Upper lobe of left lung (tissue), 6 donors: ENCODE measurements around the gene SPATA13. TPM values are rescaled to one million over a fixed set of nuclear protein-coding genes. Genes with fewer than 3 reads are reported as not detected.
A peak's percentile ranks its signal among the peaks of the same experiment; 100 is the strongest.

ENCODE experiments used
- ATAC-seq, 2 donors: fragments of 200-7000 bp; cut with Tn5 transposase; one replicate each; pipeline ENCODE4 v1.9.1; 2022; ENCODE audit warnings: mild to moderate bottlenecking in 2 of 2, moderate library complexity in 2 of 2; ENCODE audit not compliant: low FRiP score in 2 of 2
- DNase-seq, 2 donors: peaks; one replicate each; pipeline ENCODE4 v3.0.0-alpha.2; 2019 to 2020
- H3K27ac ChIP-seq, 4 donors: fragments of 200-600 bp; sonication (generic); one replicate each; pipeline ENCODE4 v1.5.1; 2016 to 2019
- H3K27me3 ChIP-seq, 4 donors: fragments of 200-600 bp; sonication (generic); one replicate each; pipeline ENCODE4 v1.5.1; 2017 to 2019
- H3K36me3 ChIP-seq, 4 donors: fragments of 200-600 bp; sonication (generic); one replicate each; pipeline ENCODE4 v1.5.1; 2016 to 2019
- H3K4me1 ChIP-seq, 4 donors: fragments of 200-600 bp; sonication (generic); one replicate each; pipeline ENCODE4 v1.5.1; 2018 to 2019
- H3K4me3 ChIP-seq, 4 donors: fragments of 200-600 bp; sonication (generic); one replicate each; pipeline ENCODE4 v1.5.1; 2017 to 2019; ENCODE audit warnings: mild to moderate bottlenecking in 2 of 4, moderate library complexity in 1 of 4
- H3K9me3 ChIP-seq, 4 donors: fragments of 200-600 bp; sonication (generic); one replicate each; pipeline ENCODE4 v1.5.1; 2018 to 2019
- EP300 ChIP-seq, 4 donors: sonication (generic); formaldehyde crosslinking; IDR thresholded peaks; one replicate each; pipeline ENCODE4 v1.5.1; 2017; ENCODE audit warnings: antibody characterized with exemption in 4 of 4, control low read depth in 2 of 4
- POLR2A ChIP-seq, 4 donors: fragments of 450-650 bp; IDR thresholded peaks; one replicate each; pipeline ENCODE4 v1.5.1; 2016 to 2017; ENCODE audit warnings: antibody characterized with exemption in 4 of 4, mild to moderate bottlenecking in 2 of 4
- POLR2AphosphoS5 ChIP-seq, 2 donors: sonication (generic); formaldehyde crosslinking; IDR thresholded peaks; one replicate each; pipeline ENCODE4 v1.5.1; 2017; ENCODE audit warnings: antibody characterized with exemption in 2 of 2
- WGBS, 2 donors: methylation state at CpG; one replicate each; pipeline ENCODE4 v1.1.5; 2017 to 2018; 5-methylcytosine and 5-hydroxymethylcytosine counted together
- total RNA-seq, 6 donors: library from RNA; depleted of rRNA in 4 of 6; stranded (reverse); fragments of >200 nt in 4 of 6; gene quantifications; one replicate each; pipeline versions ENCODE4 v1.1.0 to v1.2.1, GENCODE V29; 2016 to 2021
- TF ChIP-seq, protein P1 (sequence below), 6 experiments: fragments of 450-650 bp in 4 of 6; fragments of 200-600 bp in 2 of 6; sonication (generic) in 2 of 6; IDR thresholded peaks; one replicate each; pipeline ENCODE4 v1.5.1; 2016 to 2019; ENCODE audit warnings: antibody characterized with exemption in 6 of 6
- donor health status: DM: no; HTN: no; CAD: no; lungs with moderate emphysema.
- donor health status: DM: no; HTN: yes; CAD: no; lungs with severe emphysema.

Gene SPATA13
- total RNA-seq, 6 donors from 2014 or later = 31.2 to 77.5 (median 49.2) TPM

DNA sequence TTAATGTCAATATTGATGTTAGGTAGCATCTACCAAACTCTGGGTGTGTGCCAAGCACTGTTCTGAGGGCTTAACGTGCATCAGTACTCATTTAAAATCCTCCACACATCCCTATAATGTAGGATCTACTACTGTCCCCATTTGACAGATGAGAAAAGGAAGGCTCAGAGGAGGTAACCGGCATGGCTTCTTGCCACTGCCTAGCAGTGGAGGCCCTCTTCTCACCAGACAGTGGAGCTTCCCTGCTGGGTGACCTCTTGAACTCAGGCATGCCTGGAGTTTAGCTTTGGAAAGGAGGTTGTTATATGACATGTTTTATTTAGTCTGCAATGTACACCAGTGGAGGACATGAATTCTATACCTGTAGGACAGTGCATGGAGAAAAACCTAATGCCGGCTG is 2.1 kb downstream of the SPATA13 start:
- ATAC-seq (no peak), DNase-seq (no peak)
- Histone ChIP-seq H3K4me1 (peaks cover 23 to 41% (median 29%) of the 10 kb centered on the region in 4 donors), H3K36me3 (peaks cover 0 to 16% (median 0%) of the 10 kb centered on the region in 4 donors), H3K27ac (no peak overlapping the region), H3K27me3 (no peaks in the 10 kb centered on the region), H3K4me3 (peak overlapping the region in 3 of 4 donors; percentile 85 to 94 (median 94)), H3K9me3 (no peaks in the 10 kb centered on the region)
- 58 to 78% methylated on average over 3 of the region's 3 CpGs for WGBS, 2 donors
- TF ChIP-seq, protein P1, sequence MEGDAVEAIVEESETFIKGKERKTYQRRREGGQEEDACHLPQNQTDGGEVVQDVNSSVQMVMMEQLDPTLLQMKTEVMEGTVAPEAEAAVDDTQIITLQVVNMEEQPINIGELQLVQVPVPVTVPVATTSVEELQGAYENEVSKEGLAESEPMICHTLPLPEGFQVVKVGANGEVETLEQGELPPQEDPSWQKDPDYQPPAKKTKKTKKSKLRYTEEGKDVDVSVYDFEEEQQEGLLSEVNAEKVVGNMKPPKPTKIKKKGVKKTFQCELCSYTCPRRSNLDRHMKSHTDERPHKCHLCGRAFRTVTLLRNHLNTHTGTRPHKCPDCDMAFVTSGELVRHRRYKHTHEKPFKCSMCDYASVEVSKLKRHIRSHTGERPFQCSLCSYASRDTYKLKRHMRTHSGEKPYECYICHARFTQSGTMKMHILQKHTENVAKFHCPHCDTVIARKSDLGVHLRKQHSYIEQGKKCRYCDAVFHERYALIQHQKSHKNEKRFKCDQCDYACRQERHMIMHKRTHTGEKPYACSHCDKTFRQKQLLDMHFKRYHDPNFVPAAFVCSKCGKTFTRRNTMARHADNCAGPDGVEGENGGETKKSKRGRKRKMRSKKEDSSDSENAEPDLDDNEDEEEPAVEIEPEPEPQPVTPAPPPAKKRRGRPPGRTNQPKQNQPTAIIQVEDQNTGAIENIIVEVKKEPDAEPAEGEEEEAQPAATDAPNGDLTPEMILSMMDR (IDR thresholded peaks at IDR 0.05) = no peak
- TF ChIP-seq EP300 (IDR thresholded peaks at IDR 0.05) = no peak
- TF ChIP-seq POLR2AphosphoS5 (IDR thresholded peaks at IDR 0.05) = no peak
- TF ChIP-seq POLR2A (IDR thresholded peaks at IDR 0.05) = no peak

DNA sequence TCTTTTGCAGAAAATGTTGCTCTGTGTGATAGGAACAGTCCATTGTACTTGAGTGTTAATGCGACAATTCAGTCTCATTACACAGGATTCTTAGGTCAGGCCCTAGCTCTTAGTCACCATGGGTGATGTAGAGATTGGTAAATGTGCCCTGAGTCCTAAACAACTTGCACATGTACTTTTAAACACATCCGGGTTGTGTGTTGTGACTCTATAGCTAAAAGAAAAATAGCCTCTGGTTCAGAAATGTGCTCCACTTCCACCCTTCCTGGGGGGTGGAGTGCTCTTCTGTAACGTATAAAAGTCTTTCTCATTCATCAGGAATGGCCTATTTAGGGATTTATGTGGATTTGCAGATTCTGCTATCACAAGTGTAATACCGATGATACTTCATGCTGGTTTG is 5.2 kb downstream of the SPATA13 start:
- peaks cover 12 to 33% (median 18%) of the 10 kb centered on the region in 4 donors for H3K4me1 ChIP-seq
- no peaks in the 10 kb centered on the region for H3K9me3 ChIP-seq
- ATAC-seq (no peak), DNase-seq (no peak)
- H3K27me3 ChIP-seq = no peaks in the 10 kb centered on the region
- whole genome bisulfite sequencing, 2 donors = 57 to 64% methylated on average over 4 of the region's 4 CpGs
- H3K27ac ChIP-seq = no peak overlapping the region
- H3K4me3 ChIP-seq = no peak overlapping the region
- peaks cover 0 to 16% (median 0%) of the 10 kb centered on the region in 4 donors for H3K36me3 ChIP-seq
- TF ChIP-seq, protein P1 (IDR thresholded peaks at IDR 0.05) = no peak

DNA sequence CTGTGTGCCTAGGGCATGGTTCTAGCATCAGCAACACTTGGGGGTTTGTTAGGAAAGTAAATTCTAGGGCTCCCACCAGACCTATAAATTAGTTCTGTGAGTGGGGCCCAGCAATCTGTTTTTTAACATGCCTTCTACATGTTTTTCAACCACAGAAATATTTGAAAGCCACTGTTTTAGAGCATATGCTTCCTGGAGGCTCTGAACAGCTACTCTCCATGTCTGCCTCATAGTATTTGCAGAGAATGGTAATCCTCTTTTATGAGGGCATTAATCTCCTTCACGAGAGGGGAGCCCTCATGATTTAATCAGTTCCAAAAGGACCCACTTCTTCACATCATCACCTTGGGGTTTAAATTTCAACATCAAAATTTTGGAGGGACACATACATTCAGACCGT is 6.0 kb downstream of the SPATA13 start:
- peaks cover 0 to 16% (median 0%) of the 10 kb centered on the region in 4 donors for H3K36me3 ChIP-seq
- TF ChIP-seq, protein P1 (IDR thresholded peaks at IDR 0.05) = no peak
- TF ChIP-seq POLR2AphosphoS5 (IDR thresholded peaks at IDR 0.05) (no peak), POLR2A (IDR thresholded peaks at IDR 0.05) (no peak), EP300 (IDR thresholded peaks at IDR 0.05) (no peak)
- H3K27ac ChIP-seq = no peak overlapping the region
- no peak for DNase-seq
- H3K9me3 ChIP-seq = no peaks in the 10 kb centered on the region
- no peak overlapping the region for H3K4me3 ChIP-seq
- H3K4me1 ChIP-seq = peaks cover 7 to 24% (median 13%) of the 10 kb centered on the region in 4 donors
- no peaks in the 10 kb centered on the region for H3K27me3 ChIP-seq
- ATAC-seq = no peak
- WGBS, 2 donors = 87 to 93% methylated on average over 2 of the region's 2 CpGs

DNA sequence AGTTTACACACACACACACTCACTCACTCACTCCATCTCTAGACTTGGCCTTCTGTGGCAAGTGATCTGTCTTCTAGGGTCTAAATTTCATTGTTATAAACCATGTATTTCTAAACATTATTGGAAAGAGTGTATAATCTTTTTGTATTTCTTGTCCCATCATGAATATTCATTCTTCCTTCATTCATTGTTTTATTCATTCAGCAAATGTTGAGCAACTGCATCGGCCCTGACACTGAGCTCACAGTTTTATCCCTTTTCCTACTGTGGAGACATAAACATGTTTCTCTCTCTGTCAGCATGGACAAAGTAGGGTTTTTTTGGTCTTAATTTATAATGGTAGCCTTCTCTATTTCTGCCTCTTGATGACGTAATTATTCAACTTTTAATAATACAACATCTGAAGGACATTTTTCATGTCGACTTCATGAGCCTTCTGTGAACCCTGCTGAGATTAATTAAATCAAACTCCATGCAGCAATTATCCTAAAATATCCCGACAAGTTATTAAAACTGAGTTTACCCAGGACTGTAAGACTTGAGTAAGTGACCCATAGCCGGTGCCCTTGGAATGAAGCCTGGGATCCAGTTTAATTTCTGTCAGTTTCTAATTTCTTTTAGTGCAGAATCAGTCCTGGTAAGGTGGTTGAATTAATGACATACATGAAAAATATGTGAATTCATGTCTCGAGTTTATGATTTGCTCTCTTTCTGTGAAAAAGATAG is 7.3 kb downstream of the SPATA13 start:
- 80 to 84% methylated on average over 6 of the region's 6 CpGs for WGBS, 2 donors
- no peak overlapping the region for H3K27ac ChIP-seq
- TF ChIP-seq POLR2AphosphoS5 (IDR thresholded peaks at IDR 0.05) = no peak
- no peak for TF ChIP-seq POLR2A (IDR thresholded peaks at IDR 0.05)
- TF ChIP-seq EP300 (IDR thresholded peaks at IDR 0.05) = no peak
- TF ChIP-seq, protein P1 (IDR thresholded peaks at IDR 0.05) = no peak
- DNase-seq (no peak), ATAC-seq (no peak)
- H3K27me3 ChIP-seq = no peaks in the 10 kb centered on the region
- H3K36me3 ChIP-seq = peaks cover 0 to 16% (median 0%) of the 10 kb centered on the region in 4 donors
- H3K9me3 ChIP-seq = no peaks in the 10 kb centered on the region
- H3K4me1 ChIP-seq = peaks cover 0 to 12% (median 4%) of the 10 kb centered on the region in 4 donors
- H3K4me3 ChIP-seq = no peak overlapping the region

DNA sequence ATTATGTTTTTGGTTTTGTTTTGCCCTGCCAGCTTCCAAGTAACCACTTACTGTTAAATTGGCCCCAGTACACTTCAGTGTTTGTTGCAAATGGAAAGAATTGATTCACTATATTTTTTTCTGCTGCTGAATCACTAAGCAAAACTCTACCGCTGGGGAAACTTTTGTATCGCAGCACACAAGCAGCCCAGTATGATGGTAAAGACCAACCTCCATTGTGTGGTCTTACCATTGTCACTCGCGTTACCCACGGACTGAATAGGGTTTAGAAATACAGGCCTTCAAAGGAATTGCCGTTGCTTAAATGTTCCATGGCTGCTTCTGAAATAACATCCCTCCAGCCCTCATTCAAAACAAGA is 7.9 kb downstream of the SPATA13 start:
- Histone ChIP-seq H3K36me3 (peaks cover 0 to 16% (median 0%) of the 10 kb centered on the region in 4 donors), H3K27ac (no peak overlapping the region), H3K4me3 (no peak overlapping the region), H3K4me1 (peaks cover 0 to 11% (median under 1%) of the 10 kb centered on the region in 4 donors), H3K27me3 (no peaks in the 10 kb centered on the region), H3K9me3 (no peaks in the 10 kb centered on the region)
- WGBS, 2 donors = 71 to 76% methylated on average over 6 of the region's 6 CpGs
- TF ChIP-seq POLR2AphosphoS5 (IDR thresholded peaks at IDR 0.05) (no peak), EP300 (IDR thresholded peaks at IDR 0.05) (no peak), POLR2A (IDR thresholded peaks at IDR 0.05) (no peak)
- TF ChIP-seq, protein P1 (IDR thresholded peaks at IDR 0.05) = no peak
- DNase-seq (no peak), ATAC-seq (no peak)
